Measurements from ENCODE around the gene WDR70.

DNA sequence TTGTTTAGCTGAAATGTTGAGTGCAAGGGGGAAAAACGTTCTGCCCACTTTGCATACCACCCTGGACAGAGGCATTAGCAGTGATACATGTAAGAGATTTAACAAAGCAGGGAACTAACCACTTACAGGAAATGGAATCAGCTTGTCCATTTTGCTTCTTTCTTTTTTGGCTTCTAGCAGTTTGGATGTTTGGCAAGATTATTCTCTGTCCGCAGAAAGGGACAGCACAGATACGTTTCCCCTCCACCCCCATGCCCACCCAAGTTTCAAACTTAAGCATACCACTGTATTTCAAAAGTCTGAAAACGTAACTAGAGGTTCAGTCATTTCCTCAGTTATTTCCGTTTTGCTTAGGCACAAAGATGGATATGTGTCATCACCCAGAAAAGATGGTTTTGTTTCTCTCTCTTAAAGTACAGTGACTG is 342.3 kb downstream of the WDR70 start:
- TF ChIP-seq, protein P1, sequence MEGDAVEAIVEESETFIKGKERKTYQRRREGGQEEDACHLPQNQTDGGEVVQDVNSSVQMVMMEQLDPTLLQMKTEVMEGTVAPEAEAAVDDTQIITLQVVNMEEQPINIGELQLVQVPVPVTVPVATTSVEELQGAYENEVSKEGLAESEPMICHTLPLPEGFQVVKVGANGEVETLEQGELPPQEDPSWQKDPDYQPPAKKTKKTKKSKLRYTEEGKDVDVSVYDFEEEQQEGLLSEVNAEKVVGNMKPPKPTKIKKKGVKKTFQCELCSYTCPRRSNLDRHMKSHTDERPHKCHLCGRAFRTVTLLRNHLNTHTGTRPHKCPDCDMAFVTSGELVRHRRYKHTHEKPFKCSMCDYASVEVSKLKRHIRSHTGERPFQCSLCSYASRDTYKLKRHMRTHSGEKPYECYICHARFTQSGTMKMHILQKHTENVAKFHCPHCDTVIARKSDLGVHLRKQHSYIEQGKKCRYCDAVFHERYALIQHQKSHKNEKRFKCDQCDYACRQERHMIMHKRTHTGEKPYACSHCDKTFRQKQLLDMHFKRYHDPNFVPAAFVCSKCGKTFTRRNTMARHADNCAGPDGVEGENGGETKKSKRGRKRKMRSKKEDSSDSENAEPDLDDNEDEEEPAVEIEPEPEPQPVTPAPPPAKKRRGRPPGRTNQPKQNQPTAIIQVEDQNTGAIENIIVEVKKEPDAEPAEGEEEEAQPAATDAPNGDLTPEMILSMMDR (IDR thresholded peaks at IDR 0.05; ENCODE audit: control extremely low read depth in 1 of 3, insufficient read depth in 1 of 3, low read depth in 1 of 3, low read length in 3 of 3), result no peak
- TF ChIP-seq, protein P2, sequence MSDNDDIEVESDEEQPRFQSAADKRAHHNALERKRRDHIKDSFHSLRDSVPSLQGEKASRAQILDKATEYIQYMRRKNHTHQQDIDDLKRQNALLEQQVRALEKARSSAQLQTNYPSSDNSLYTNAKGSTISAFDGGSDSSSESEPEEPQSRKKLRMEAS (IDR thresholded peaks at IDR 0.05), result no peak
- no peak for TF ChIP-seq KDM5A (IDR thresholded peaks at IDR 0.05; ENCODE audit: low read length)
- no peak for TF ChIP-seq EP300 (IDR thresholded peaks at IDR 0.05; ENCODE audit: borderline replicate concordance in 1 of 2, low read depth in 2 of 2, low read length in 2 of 2)
- no peak for TF ChIP-seq POLR2AphosphoS5 (IDR thresholded peaks at IDR 0.05; ENCODE audit: low read depth, low read length)
- no peak for TF ChIP-seq BRCA1 (IDR thresholded peaks at IDR 0.05; ENCODE audit: low read depth, low read length)
- TF ChIP-seq SIN3A (conservative IDR thresholded peaks at IDR 0.05 in 1 of 2, IDR thresholded peaks at IDR 0.05 in 1 of 2; ENCODE audit: low read depth in 1 of 2, low read length in 2 of 2), result no peak
- no peak for TF ChIP-seq ZNF274 (IDR thresholded peaks at IDR 0.05; ENCODE audit: borderline replicate concordance, extremely low read depth, low read length)
- TF ChIP-seq POLR2A (IDR thresholded peaks at IDR 0.05; ENCODE audit: control extremely low read depth in 1 of 2, low read depth in 2 of 2, low read length in 2 of 2), result no peak
- no peak for TF ChIP-seq TCF12 (IDR thresholded peaks at IDR 0.05; ENCODE audit: low read depth, low read length)
- no peak for TF ChIP-seq NRF1 (IDR thresholded peaks at IDR 0.05; ENCODE audit: low read depth, low read length)
- no peak for TF ChIP-seq KDM1A (IDR thresholded peaks at IDR 0.05; ENCODE audit: borderline replicate concordance, low read length)
